HepG2 (cell line): ENCODE measurements around the gene SLC8B1. TPM values are rescaled to one million over a fixed set of nuclear protein-coding genes. Genes with fewer than 3 reads are reported as not detected.

ENCODE experiments used
- ATAC-seq: fragments of 200-7000 bp; cut with Tn5 transposase; 3 replicates; pipeline ENCODE4 v1.9.1; 2020; ENCODE audit warnings: mild to moderate bottlenecking, moderate library complexity
- BruUV-seq: library from RNA; stranded (reverse); fragments of 400-500 nt; replicated peaks from 2 replicates; lab custom pipeline; 2021; lab: Mats Ljungman, UMichigan
- CTCF ChIA-PET: fragments of 300-600 bp; formaldehyde crosslinking; extraction: SDS; loops from one replicate; lab custom pipeline; 2021; ENCODE audit warnings: low total read pairs, inconsistent platforms, low intra/inter-chr PET ratio; lab: Yijun Ruan, JAX
- POLR2A ChIA-PET: fragments of 350-600 bp; sonication (Branson Sonifier 250); formaldehyde crosslinking; loops from one replicate; lab custom pipeline; 2020; ENCODE audit warnings: antibody characterized with exemption, inconsistent platforms; lab: Yijun Ruan, JAX
- DNase-seq: peaks from one replicate; pipeline ENCODE4 v3.0.0-alpha.2; 2015; ENCODE audit warnings: low spot score
- FAIRE-seq: peaks from 3 replicates; lab custom pipeline; 2011; peaks lifted over from hg19 to GRCh38; lab: Jason Lieb, UNC
- H2AFZ ChIP-seq: one replicate; pipeline ENCODE4 v1.6.1; 2011; ENCODE audit warnings: low read length, inconsistent platforms
- H3K27ac ChIP-seq: fragments of 300-600 bp; 3 replicates; pipeline ENCODE4 v1.8.0; 2011; ENCODE audit warnings: mixed run types, mild to moderate bottlenecking, mixed read lengths, low read length, inconsistent platforms; ENCODE audit not compliant: insufficient read depth; ENCODE audit errors: extremely low read length
- H3K27me3 ChIP-seq, 2 experiments: fragments of 200-600 bp in 1 of 2; 2 replicates in 1 of 2; 3 replicates in 1 of 2; pipeline versions ENCODE4 v1.6.0 to v1.8.0; 2011; ENCODE audit warnings: low read length in 2 of 2, mild to moderate bottlenecking in 2 of 2, moderate library complexity in 2 of 2, inconsistent platforms in 1 of 2; ENCODE audit not compliant: insufficient read depth in 2 of 2, control insufficient read depth in 1 of 2
- H3K36me3 ChIP-seq, 2 experiments: fragments of 200-600 bp in 1 of 2; replicated peaks in 1 of 2; 2 replicates in 1 of 2; 3 replicates in 1 of 2; pipeline versions ENCODE4 v1.5.1 to v1.8.0; 2011; ENCODE audit warnings: low read length in 2 of 2, inconsistent platforms in 1 of 2; ENCODE audit not compliant: insufficient read depth in 2 of 2, control insufficient read depth in 1 of 2
- H3K4me1 ChIP-seq: 2 replicates; pipeline ENCODE4 v1.5.1; 2012; ENCODE audit warnings: low read length, inconsistent platforms; ENCODE audit not compliant: insufficient read depth
- H3K4me2 ChIP-seq: 2 replicates; pipeline ENCODE4 v1.6.0; 2011; ENCODE audit warnings: low read depth, low read length, inconsistent platforms
- H3K4me3 ChIP-seq, 3 experiments: fragments of 200-600 bp in 1 of 3; sonication (generic), shearing (Covaris generic) in 1 of 3; replicated peaks in 1 of 3; 2 replicates each; pipeline ENCODE4 v1.5.1; 2011 to 2016; ENCODE audit warnings: low read length in 3 of 3, inconsistent platforms in 2 of 3, low read depth in 2 of 3, mild to moderate bottlenecking in 2 of 3, control low read depth in 1 of 3, mixed read lengths in 1 of 3; ENCODE audit not compliant: insufficient read depth in 1 of 3
- H3K79me2 ChIP-seq: one replicate; pipeline ENCODE4 v1.6.1; 2011; ENCODE audit warnings: low read length, inconsistent platforms; ENCODE audit not compliant: insufficient read depth
- H3K9ac ChIP-seq: 2 replicates; pipeline ENCODE4 v1.6.0; 2011; ENCODE audit warnings: mild to moderate bottlenecking, low read depth, low read length, inconsistent platforms; ENCODE audit not compliant: insufficient read depth
- H3K9me3 ChIP-seq: 2 replicates; pipeline ENCODE4 v1.5.1; 2012; ENCODE audit warnings: mild to moderate bottlenecking, low read length
- H4K20me1 ChIP-seq: 2 replicates; pipeline ENCODE4 v1.6.0; 2011; ENCODE audit warnings: inconsistent platforms, mild to moderate bottlenecking, low read length, moderate library complexity; ENCODE audit not compliant: insufficient read depth
- GTF2F1 ChIP-seq: fragments of 150-350 bp; IDR thresholded peaks from 2 replicates; pipeline ENCODE4 v1.6.1; 2014; ENCODE audit warnings: low read length
- HNF4A ChIP-seq: sonication (generic); formaldehyde crosslinking; IDR thresholded peaks from 2 replicates; pipeline ENCODE4 v1.4.0; 2020; ENCODE audit warnings: missing genetic modification reagents
- SKI ChIP-seq: fragments of 450-650 bp; IDR thresholded peaks from one replicate; pipeline ENCODE4 v1.6.1; 2018; ENCODE audit warnings: mild to moderate bottlenecking; ENCODE audit not compliant: partially characterized antibody
- ZBTB38 ChIP-seq: sonication (generic); formaldehyde crosslinking; IDR thresholded peaks from 2 replicates; pipeline ENCODE4 v1.5.1; 2020; ENCODE audit warnings: mild to moderate bottlenecking, missing genetic modification reagents
- WGBS: methylation state at CpG from one replicate; pipeline ENCODE4 v1.1.6; 2017; ENCODE audit warnings: low lambda C conversion rate; 5-methylcytosine and 5-hydroxymethylcytosine counted together
- in situ Hi-C: cut with HindIII; loops from 2 replicates; pipeline ENCODE4 v1.10.0; 2017; ENCODE audit warnings: low pct_unique_long_range_greater_than_20kb; ENCODE audit not compliant: extremely low pct_ligation_motif_present
- intact Hi-C: fragments of 100-400 bp; cut with micrococcal nuclease; formaldehyde crosslinking; loops from one replicate; pipeline ENCODE4 v1.10.0; 2022; ENCODE audit not compliant: unreplicated experiment
- polyA plus RNA-seq, 8 experiments: library from polyadenylated mRNA; depleted of rRNA in 3 of 8; stranded (reverse) in 7 of 8; unstranded in 1 of 8; fragments of >200 nt; fragmentation: Illumina TruSeq in 4 of 8; extraction: Trizol in 4 of 8; gene quantifications; 2 replicates each; pipeline versions ENCODE4 v1.2.1 to v1.2.3, GENCODE V29; 2011 to 2016; ENCODE audit warnings: low read depth in 4 of 8, missing spikeins in 1 of 8, mixed read lengths in 1 of 8; ENCODE audit not compliant: insufficient read depth in 1 of 8
- total RNA-seq, 5 experiments: library from RNA; depleted of rRNA; stranded (reverse); fragments of >200 nt; fragmentation: Illumina TruSeq; extraction: Trizol; gene quantifications; 2 replicates each; pipeline ENCODE4 v1.2.3, GENCODE V29; 2016; ENCODE audit warnings: low read depth in 1 of 5
- TF ChIP-seq, protein P1 (sequence below): sonication (generic); formaldehyde crosslinking; IDR thresholded peaks from 2 replicates; pipeline ENCODE4 v1.5.0; 2020; ENCODE audit warnings: mild to moderate bottlenecking, low read depth, missing genetic modification reagents, borderline replicate concordance
- TF ChIP-seq, protein P2 (sequence below): sonication (generic); formaldehyde crosslinking; IDR thresholded peaks from 2 replicates; pipeline ENCODE4 v1.4.0; 2020; ENCODE audit warnings: missing genetic modification reagents

Gene SLC8B1
- total and polyA plus RNA-seq, 2 of the 13 experiments (the other 11 are each of a cell fraction or from before 2014, with no cell fraction given) = 6.8 to 8.0 TPM

DNA sequence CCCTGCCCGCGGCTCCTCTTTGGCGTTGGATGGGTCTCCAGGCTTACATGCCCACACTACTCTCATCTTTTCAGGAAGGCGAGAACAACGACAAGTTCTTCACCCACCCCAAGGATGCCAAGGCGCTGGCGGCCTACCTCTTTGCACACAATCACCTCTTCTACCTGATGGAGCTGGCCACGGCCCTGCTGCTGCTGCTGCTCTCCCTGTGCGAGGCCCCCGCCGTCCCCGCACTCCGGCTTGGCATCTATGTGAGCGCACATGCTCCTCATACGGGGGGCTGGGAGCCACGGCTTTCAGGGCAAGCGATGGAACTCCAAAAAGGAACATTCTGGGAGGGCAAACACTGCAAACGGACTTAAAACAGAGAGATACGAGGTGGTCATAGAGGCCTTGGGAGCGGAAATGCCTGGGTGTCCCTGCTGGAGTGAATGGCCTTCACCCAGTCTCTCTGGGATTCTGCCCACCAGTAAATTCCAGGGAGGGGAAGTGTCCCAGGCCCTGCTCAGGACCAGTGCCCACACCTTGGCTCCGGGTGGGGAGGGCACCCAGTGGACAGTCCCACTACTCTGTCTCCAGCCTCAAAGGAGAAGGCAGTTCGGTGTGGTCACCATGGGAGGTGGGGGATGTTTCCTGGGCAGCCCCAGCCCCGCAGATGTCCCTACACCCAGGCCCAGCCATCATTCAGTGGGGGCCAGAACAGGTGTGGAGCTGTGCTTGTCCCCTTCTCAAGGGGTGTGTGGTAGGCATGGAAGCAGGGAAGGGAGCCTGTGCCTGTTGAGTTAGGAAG is 68.6 kb downstream of the SLC8B1 start (continued):
- no peak for TF ChIP-seq SKI
- TF ChIP-seq, protein P1, sequence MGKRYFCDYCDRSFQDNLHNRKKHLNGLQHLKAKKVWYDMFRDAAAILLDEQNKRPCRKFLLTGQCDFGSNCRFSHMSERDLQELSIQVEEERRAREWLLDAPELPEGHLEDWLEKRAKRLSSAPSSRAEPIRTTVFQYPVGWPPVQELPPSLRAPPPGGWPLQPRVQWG (CRISPR knock-in tag) = no peak
- TF ChIP-seq, all 625 proteins: peak for 0

DNA sequence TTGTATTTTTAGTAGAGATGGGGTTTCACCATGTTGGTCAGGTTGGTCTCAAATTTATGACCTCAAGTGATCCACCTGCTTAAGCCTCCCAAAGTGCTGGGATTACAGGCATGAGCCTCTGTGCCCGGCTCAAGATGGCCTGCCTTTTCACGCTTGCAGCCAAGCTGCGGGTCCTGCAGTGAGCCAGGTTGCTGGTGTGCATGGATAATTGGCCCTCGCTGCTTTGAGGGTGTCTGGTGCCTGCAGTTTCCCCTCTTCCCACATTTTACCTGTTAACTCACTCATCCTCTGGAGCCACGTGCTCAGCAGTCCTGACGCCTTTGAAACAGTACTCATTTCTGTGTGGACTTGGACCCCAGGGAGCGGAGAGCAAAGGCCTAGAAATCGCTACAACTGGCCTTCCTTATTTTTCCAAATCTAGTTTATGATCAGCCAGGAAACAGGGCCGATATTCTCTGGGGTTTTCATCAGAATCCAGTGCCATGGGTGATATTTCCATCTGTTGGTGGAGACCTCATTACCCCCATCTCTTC is 71.4 kb downstream of the SLC8B1 start:
- POLR2A ChIA-PET = no interaction called here
- intact Hi-C loops = no loop called here
- TF ChIP-seq, protein P2, sequence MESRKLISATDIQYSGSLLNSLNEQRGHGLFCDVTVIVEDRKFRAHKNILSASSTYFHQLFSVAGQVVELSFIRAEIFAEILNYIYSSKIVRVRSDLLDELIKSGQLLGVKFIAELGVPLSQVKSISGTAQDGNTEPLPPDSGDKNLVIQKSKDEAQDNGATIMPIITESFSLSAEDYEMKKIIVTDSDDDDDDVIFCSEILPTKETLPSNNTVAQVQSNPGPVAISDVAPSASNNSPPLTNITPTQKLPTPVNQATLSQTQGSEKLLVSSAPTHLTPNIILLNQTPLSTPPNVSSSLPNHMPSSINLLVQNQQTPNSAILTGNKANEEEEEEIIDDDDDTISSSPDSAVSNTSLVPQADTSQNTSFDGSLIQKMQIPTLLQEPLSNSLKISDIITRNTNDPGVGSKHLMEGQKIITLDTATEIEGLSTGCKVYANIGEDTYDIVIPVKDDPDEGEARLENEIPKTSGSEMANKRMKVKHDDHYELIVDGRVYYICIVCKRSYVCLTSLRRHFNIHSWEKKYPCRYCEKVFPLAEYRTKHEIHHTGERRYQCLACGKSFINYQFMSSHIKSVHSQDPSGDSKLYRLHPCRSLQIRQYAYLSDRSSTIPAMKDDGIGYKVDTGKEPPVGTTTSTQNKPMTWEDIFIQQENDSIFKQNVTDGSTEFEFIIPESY = no peak
- no peak for TF ChIP-seq GTF2F1
- TF ChIP-seq ZBTB38 = peak; percentile 50; the same call in 1 of the 2 replicates
- TF ChIP-seq HNF4A (CRISPR knock-in tag) = peak; percentile 8; the same call in 1 of the 2 replicates
- TF ChIP-seq, all 625 proteins: peak for 2
- Histone ChIP-seq H4K20me1 (no peaks in the 10 kb centered on the region), H2AFZ (no peak overlapping the region), H3K27me3 (no peaks in the 10 kb centered on the region), H3K4me1 (peaks cover 28% of the 10 kb centered on the region), H3K79me2 (no peaks in the 10 kb centered on the region), H3K9ac (no peak overlapping the region), H3K9me3 (no peaks in the 10 kb centered on the region), H3K36me3 (peaks cover 6 to 8% of the 10 kb centered on the region in 2 experiments; a peak in 4 of 5 replicates), H3K4me2 (no peak overlapping the region), H3K27ac (no peak overlapping the region), H3K4me3 (no peak overlapping the region)
- ATAC-seq (no peak), FAIRE-seq (no peak), DNase-seq (no peak)
- in situ Hi-C loops = no loop called here
- WGBS = 97% methylated on average over 6 of the region's 9 CpGs
- BruUV-seq = no TSS peak
- CTCF ChIA-PET = no interaction called here
